HG02623 (cell line): Measurements from ENCODE around the gene MAP3K13.
"Not testable (repeated sequence)": the region's sequence is repeated elsewhere in the genome, so short reads cannot be mapped to it uniquely, and the experiment has no call there.

ENCODE experiments used
- ATAC-seq: cut with Tn5 transposase; IDR thresholded peaks from one replicate; pipeline ENCODE4 v1.9.1; 2021; ENCODE audit warnings: moderate library complexity; ENCODE audit not compliant: unreplicated experiment

The MAP3K13 gene

GRCh38 chr3:185397676-185398075 is 34.7 kb downstream of the MAP3K13 start:
- ATAC-seq = no peak

- no peak for ATAC-seq
These were observed 37.1 kb downstream of the MAP3K13 start for GRCh38 chr3:185399737-185400667.

GRCh38 chr3:185400866-185401265 is 37.9 kb downstream of the MAP3K13 start:
- ATAC-seq = no peak

GRCh38 chr3:185401319-185401955 is 38.5 kb downstream of the MAP3K13 start:
- no peak for ATAC-seq

GRCh38 chr3:185402561-185402960 is 39.6 kb downstream of the MAP3K13 start:
- ATAC-seq = no peak

GRCh38 chr3:185403002-185403401 is 40.1 kb downstream of the MAP3K13 start:
- ATAC-seq = no peak

- no peak for ATAC-seq
These were observed 42.3 kb downstream of the MAP3K13 start for GRCh38 chr3:185405243-185405642.

- ATAC-seq = no peak
These were observed 42.7 kb downstream of the MAP3K13 start for GRCh38 chr3:185405664-185406063.

- no peak for ATAC-seq
These were observed 43.2 kb downstream of the MAP3K13 start for GRCh38 chr3:185406121-185406620.

GRCh38 chr3:185409957-185410356 is 47.0 kb downstream of the MAP3K13 start:
- ATAC-seq = no peak

GRCh38 chr3:185411133-185411532 is 48.2 kb downstream of the MAP3K13 start:
- ATAC-seq = no peak

GRCh38 chr3:185416513-185416912 is 53.6 kb downstream of the MAP3K13 start:
- no peak for ATAC-seq

- not testable (repeated sequence) for ATAC-seq
These were observed 55.6 kb downstream of the MAP3K13 start for GRCh38 chr3:185418561-185418977.

GRCh38 chr3:185420762-185421161 is 57.8 kb downstream of the MAP3K13 start:
- ATAC-seq = no peak

GRCh38 chr3:185421577-185422232 is 58.8 kb downstream of the MAP3K13 start:
- ATAC-seq = no peak

- ATAC-seq = no peak
These were observed 59.7 kb downstream of the MAP3K13 start for GRCh38 chr3:185422677-185423076.

GRCh38 chr3:185423178-185423577 is 60.2 kb downstream of the MAP3K13 start:
- no peak for ATAC-seq

- ATAC-seq = no peak
These were observed 61.5 kb downstream of the MAP3K13 start for GRCh38 chr3:185424435-185424834.

- no peak for ATAC-seq
These were observed 67.4 kb downstream of the MAP3K13 start for GRCh38 chr3:185430375-185430774.

GRCh38 chr3:185439745-185440466 is 77.0 kb downstream of the MAP3K13 start:
- no peak for ATAC-seq

GRCh38 chr3:185442031-185442430 is 79.1 kb downstream of the MAP3K13 start:
- no peak for ATAC-seq
